ENCODE data around the gene RXRA. TPM values are rescaled to one million over a fixed set of nuclear protein-coding genes. Genes with fewer than 3 reads are reported as not detected.
A peak's percentile ranks its signal among the peaks of the same experiment; 100 is the strongest.

RXRA gene
- total and polyA plus RNA-seq, 2 of the 13 experiments (the other 11 are each of a cell fraction or from before 2014, with no cell fraction given) = 18.9 to 29.2 TPM

GRCh38 chr9:134439368-134439784, 113.1 kb downstream of the RXRA start (continued):
- TF ChIP-seq LRRFIP1 (CRISPR knock-in tag; conservative IDR thresholded peaks at IDR 0.05) = no peak
- no peak for TF ChIP-seq ZBTB33 (CRISPR knock-in tag; IDR thresholded peaks at IDR 0.05)
- no peak for TF ChIP-seq GMEB1 (CRISPR knock-in tag; IDR thresholded peaks at IDR 0.05; ENCODE audit: borderline replicate concordance)
- peak; percentile 87 for TF ChIP-seq ZNF687 (CRISPR knock-in tag; IDR thresholded peaks at IDR 0.05)
- TF ChIP-seq ADNP (CRISPR knock-in tag; IDR thresholded peaks at IDR 0.05) = no peak
- no peak for TF ChIP-seq IRF2 (CRISPR knock-in tag; IDR thresholded peaks at IDR 0.05)
- no peak for TF ChIP-seq DNMT3B (CRISPR knock-in tag; conservative IDR thresholded peaks at IDR 0.05)
- no peak; the same call in 1 of the 2 replicates for TF ChIP-seq KDM5B (CRISPR knock-in tag; IDR thresholded peaks at IDR 0.05; ENCODE audit: borderline replicate concordance)
- no peak for TF ChIP-seq FOXP1 (IDR thresholded peaks at IDR 0.05)
- TF ChIP-seq FOXP1 (CRISPR knock-in tag; IDR thresholded peaks at IDR 0.05) = no peak
- no peak for TF ChIP-seq WIZ (CRISPR knock-in tag; IDR thresholded peaks at IDR 0.05)
- TF ChIP-seq TP53 (CRISPR knock-in tag; conservative IDR thresholded peaks at IDR 0.05) = no peak
- TF ChIP-seq ZNF841 (CRISPR knock-in tag; IDR thresholded peaks at IDR 0.05; ENCODE audit: borderline replicate concordance) = no peak
- no peak for TF ChIP-seq ZBTB42 (CRISPR knock-in tag; IDR thresholded peaks at IDR 0.05)
- TF ChIP-seq THYN1 (CRISPR knock-in tag; IDR thresholded peaks at IDR 0.05; ENCODE audit: borderline replicate concordance, low read depth) = no peak
- TF ChIP-seq HOXA5 (CRISPR knock-in tag; IDR thresholded peaks at IDR 0.05) = no peak
- TF ChIP-seq TCF7 (IDR thresholded peaks at IDR 0.05; ENCODE audit: low read depth) = no peak
- no peak for TF ChIP-seq ZNF460 (CRISPR knock-in tag; IDR thresholded peaks at IDR 0.05; ENCODE audit: borderline replicate concordance)
- no peak for TF ChIP-seq TAF1 (CRISPR knock-in tag; IDR thresholded peaks at IDR 0.05)
- peak; percentile 92 for TF ChIP-seq KDM2A (CRISPR knock-in tag; IDR thresholded peaks at IDR 0.05; ENCODE audit: borderline replicate concordance, low read depth)
- peak in 1 of 2 experiments; percentile 28; a peak in 2 of 4 replicates for TF ChIP-seq NR2F1 (CRISPR knock-in tag; IDR thresholded peaks at IDR 0.05)
- TF ChIP-seq SOX6 (IDR thresholded peaks at IDR 0.05) = no peak
- TF ChIP-seq SOX6 (CRISPR knock-in tag; IDR thresholded peaks at IDR 0.05) = peak; percentile 47
